A549 treated with ZK216348 at 1 μM for 4 hours (cell line): ENCODE data around the gene TBC1D9B. TPM values are rescaled to one million over a fixed set of nuclear protein-coding genes. Genes with fewer than 3 reads are reported as not detected.

Experiments used
- total RNA-seq: library from RNA; stranded (reverse); fragments of 200-300 nt; extraction: Qiagen RNA extraction; gene quantifications from 5 replicates; pipeline ENCODE4 v1.2.3, GENCODE V29; 2022; ENCODE audit warnings: low read depth

The TBC1D9B gene
- 45.7 to 69.3 TPM (median 66.3 TPM) in 5 replicates for total RNA-seq

GRCh38 chr5:179907556-179908324, at the start of gene TBC1D9B:
TBC1D9B (minus strand) TSS chr5:179907897; CDS start chr5:179907821, 76 bp downstream.

DNA sequence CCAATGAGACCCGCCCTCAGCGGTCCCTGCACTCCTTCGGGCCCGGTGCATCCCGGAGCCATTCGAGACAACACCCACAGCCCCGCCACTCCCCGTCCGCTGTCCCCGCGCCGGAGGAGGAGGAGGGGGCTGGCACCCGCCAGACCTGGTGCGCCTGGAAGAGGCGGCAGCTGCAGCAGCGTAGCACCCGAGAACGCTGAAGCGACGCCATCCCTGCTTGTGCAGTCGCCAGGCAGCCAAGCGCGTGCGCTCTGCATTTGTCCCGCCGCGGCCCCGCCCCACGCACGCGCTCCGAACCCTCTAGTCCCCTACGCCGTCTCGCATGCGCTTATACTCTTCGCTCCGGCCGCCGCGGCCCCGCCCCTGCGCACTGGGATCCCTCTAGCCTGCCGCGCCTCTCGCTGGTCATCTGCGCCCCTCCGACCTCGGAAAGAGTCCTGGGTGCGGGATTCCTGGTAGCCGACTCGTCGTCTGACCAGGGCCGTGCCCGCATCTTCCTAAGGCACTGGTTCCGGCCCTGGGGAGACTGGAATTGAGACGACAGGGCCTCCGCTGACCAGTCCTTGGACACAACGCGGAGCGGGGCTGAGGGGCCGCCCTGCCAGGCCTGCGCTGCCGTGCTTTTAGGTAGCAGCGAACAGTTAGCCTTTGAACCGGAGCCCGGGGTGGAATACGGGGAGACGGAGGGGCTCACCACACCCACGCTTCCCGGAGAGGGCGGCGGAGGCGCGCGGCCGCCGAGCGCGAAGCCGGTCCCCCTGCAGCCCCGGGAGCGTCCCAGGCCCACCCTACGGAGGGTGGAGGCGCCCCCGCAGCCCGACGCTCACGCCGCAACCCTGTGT, 48.9 kb downstream of the TBC1D9B start, which contains the start of gene MRNIP:
MRNIP (minus strand) TSS at position 232 of the 842 bp plus-strand sequence; CDS start at position 211, 21 bp downstream.

GRCh38 chr5:179820483-179821297, 87.0 kb downstream of the TBC1D9B start, which contains the start of gene SQSTM1:
SQSTM1 (plus strand) TSS chr5:179820905; CDS start chr5:179820937, 32 bp downstream.

Other genes with a start within 250 kb of the TBC1D9B start
- gene CBY3, start 226.9 kb downstream of the TBC1D9B start, total RNA-seq = not detected in 5 replicates
- 334 to 419 TPM (median 391 TPM) in 5 replicates for gene CANX, start 208.9 kb downstream of the TBC1D9B start, total RNA-seq
- gene MAML1, start 175.1 kb downstream of the TBC1D9B start, total RNA-seq = 15.0 to 24.8 TPM (median 19.3 TPM) in 5 replicates
- gene LTC4S, start 113.9 kb downstream of the TBC1D9B start, total RNA-seq = 0.63 TPM in 1 of 5 replicates, not detected in the others
- gene MGAT4B, start 101.0 kb downstream of the TBC1D9B start, total RNA-seq = 183 to 244 TPM (median 236 TPM) in 5 replicates
- gene SQSTM1, start 87.0 kb downstream of the TBC1D9B start, total RNA-seq = 928 to 1,201 TPM (median 1,000 TPM) in 5 replicates
- gene MRNIP, start 49.1 kb downstream of the TBC1D9B start, total RNA-seq = 13.0 to 24.5 TPM (median 20.8 TPM) in 5 replicates
- 36.9 to 45.0 TPM (median 42.5 TPM) in 5 replicates for gene RNF130, start 163.9 kb upstream of the TBC1D9B start, total RNA-seq